Measurements from ENCODE around the gene GAL.

DNA sequence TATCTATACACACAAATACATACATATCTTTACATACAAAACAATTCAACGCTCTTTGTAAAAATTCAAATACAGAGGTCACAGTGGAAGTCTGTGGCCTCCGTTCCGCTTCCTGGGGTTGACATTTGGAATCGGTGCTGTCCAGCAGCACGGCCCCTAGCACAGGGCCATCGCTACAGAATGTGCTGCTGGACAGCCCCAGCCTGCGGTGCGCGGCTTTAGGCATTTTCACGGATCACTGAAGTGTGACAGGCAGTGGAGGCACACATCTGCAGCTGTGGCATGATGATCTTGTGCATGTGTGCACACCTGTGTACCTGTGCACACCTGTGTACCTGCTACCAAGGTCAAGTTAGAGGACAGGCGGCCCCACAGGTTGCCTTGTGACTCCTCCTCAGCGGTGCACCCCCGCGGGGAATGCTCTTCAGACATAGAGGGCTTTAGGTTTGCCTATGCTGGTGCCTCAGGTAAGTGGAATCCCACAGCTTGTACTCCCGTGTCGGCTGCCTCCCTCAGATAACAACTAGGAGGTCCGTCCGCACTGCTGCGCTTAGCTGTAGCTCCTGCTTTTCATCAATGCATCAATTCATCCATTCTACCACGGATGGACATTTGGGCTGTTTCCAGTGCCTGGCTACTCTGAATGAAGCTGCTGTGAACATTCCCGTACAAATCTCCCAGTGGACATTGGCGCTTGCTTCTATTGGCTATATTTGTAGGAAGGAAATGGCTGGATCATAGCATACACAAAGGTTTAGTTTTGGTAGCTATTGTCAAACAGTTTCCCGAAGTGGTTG, 29.9 kb downstream of the GAL start:
- TF ChIP-seq EZH2 (IDR thresholded peaks at IDR 0.05; ENCODE audit: insufficient read depth, low read length), result no peak
- TF ChIP-seq, protein P1, sequence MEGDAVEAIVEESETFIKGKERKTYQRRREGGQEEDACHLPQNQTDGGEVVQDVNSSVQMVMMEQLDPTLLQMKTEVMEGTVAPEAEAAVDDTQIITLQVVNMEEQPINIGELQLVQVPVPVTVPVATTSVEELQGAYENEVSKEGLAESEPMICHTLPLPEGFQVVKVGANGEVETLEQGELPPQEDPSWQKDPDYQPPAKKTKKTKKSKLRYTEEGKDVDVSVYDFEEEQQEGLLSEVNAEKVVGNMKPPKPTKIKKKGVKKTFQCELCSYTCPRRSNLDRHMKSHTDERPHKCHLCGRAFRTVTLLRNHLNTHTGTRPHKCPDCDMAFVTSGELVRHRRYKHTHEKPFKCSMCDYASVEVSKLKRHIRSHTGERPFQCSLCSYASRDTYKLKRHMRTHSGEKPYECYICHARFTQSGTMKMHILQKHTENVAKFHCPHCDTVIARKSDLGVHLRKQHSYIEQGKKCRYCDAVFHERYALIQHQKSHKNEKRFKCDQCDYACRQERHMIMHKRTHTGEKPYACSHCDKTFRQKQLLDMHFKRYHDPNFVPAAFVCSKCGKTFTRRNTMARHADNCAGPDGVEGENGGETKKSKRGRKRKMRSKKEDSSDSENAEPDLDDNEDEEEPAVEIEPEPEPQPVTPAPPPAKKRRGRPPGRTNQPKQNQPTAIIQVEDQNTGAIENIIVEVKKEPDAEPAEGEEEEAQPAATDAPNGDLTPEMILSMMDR (IDR thresholded peaks at IDR 0.05; ENCODE audit: insufficient read depth, low read depth, low read length), result no peak
